ENCODE measurements around the gene UCN.

Gene UCN

GRCh38 chr2:27313882-27314645 lies 5.8 kb upstream of the UCN start:
- no peaks in the 10 kb centered on the region for H3F3A ChIP-seq (ENCODE audit: insufficient read depth, low read length)
- H3K27me3 ChIP-seq (replicated peaks; ENCODE audit: insufficient read depth, low read length): no peaks in the 10 kb centered on the region
- H3K9me3 ChIP-seq (replicated peaks; ENCODE audit: insufficient read depth, low read length): no peaks in the 10 kb centered on the region
- H3K27ac ChIP-seq (ENCODE audit: low read length): no peak overlapping the region
- no peak for DNase-seq
- H3K36me3 ChIP-seq (replicated peaks; ENCODE audit: insufficient read depth, low read length): no peaks in the 10 kb centered on the region
- H3K79me2 ChIP-seq (ENCODE audit: low read length): no peaks in the 10 kb centered on the region
- H3K4me1 ChIP-seq (ENCODE audit: low read length): no peaks in the 10 kb centered on the region
- no peaks in the 10 kb centered on the region for H4K20me1 ChIP-seq (ENCODE audit: insufficient read depth, low read length)
- no peaks in the 10 kb centered on the region for H3K9me2 ChIP-seq (replicated peaks; ENCODE audit: insufficient read depth, low read length)
- no peak overlapping the region for H3K9ac ChIP-seq (ENCODE audit: low read length)
- no peak for TF ChIP-seq CTCF (IDR thresholded peaks at IDR 0.05; ENCODE audit: low read length)
- no peak for TF ChIP-seq EZH2 (optimal IDR thresholded peaks at IDR 0.05; ENCODE audit: low read depth, low read length)
- no peak for TF ChIP-seq EZH2phosphoT487 (IDR thresholded peaks at IDR 0.05; ENCODE audit: low read length)
- H3K4me2 ChIP-seq (ENCODE audit: low read depth, low read length): no peak overlapping the region
- H3K4me3 ChIP-seq (ENCODE audit: low read length): no peak overlapping the region
- H2AFZ ChIP-seq (ENCODE audit: low read length): no peak overlapping the region

- no peak overlapping the region for H2AFZ ChIP-seq (ENCODE audit: low read length)
- no peaks in the 10 kb centered on the region for H3K4me1 ChIP-seq (ENCODE audit: low read length)
- no peaks in the 10 kb centered on the region for H3K79me2 ChIP-seq (ENCODE audit: low read length)
- H3K36me3 ChIP-seq (replicated peaks; ENCODE audit: insufficient read depth, low read length): no peaks in the 10 kb centered on the region
- no peak overlapping the region for H3K9ac ChIP-seq (ENCODE audit: low read length)
- no peak overlapping the region for H3K27ac ChIP-seq (ENCODE audit: low read length)
- no peak overlapping the region for H3K4me2 ChIP-seq (ENCODE audit: low read depth, low read length)
- no peaks in the 10 kb centered on the region for H3K27me3 ChIP-seq (replicated peaks; ENCODE audit: insufficient read depth, low read length)
- H3F3A ChIP-seq (ENCODE audit: insufficient read depth, low read length): no peaks in the 10 kb centered on the region
- H3K9me3 ChIP-seq (replicated peaks; ENCODE audit: insufficient read depth, low read length): no peaks in the 10 kb centered on the region
- H4K20me1 ChIP-seq (ENCODE audit: insufficient read depth, low read length): no peaks in the 10 kb centered on the region
- no peak overlapping the region for H3K4me3 ChIP-seq (ENCODE audit: low read length)
- DNase-seq: no peak
- no peaks in the 10 kb centered on the region for H3K9me2 ChIP-seq (replicated peaks; ENCODE audit: insufficient read depth, low read length)
- TF ChIP-seq CTCF (IDR thresholded peaks at IDR 0.05; ENCODE audit: low read length) (no peak), EZH2phosphoT487 (IDR thresholded peaks at IDR 0.05; ENCODE audit: low read length) (no peak), EZH2 (optimal IDR thresholded peaks at IDR 0.05; ENCODE audit: low read depth, low read length) (no peak)
Measured at GRCh38 chr2:27312152-27312551, 3.9 kb upstream of the UCN start.

GRCh38 chr2:27309651-27310050 lies 1.4 kb upstream of the UCN start:
- TF ChIP-seq EZH2phosphoT487 (IDR thresholded peaks at IDR 0.05; ENCODE audit: low read length) (no peak), CTCF (IDR thresholded peaks at IDR 0.05; ENCODE audit: low read length) (no peak), EZH2 (optimal IDR thresholded peaks at IDR 0.05; ENCODE audit: low read depth, low read length) (no peak)
- H3K27me3 ChIP-seq (replicated peaks; ENCODE audit: insufficient read depth, low read length): no peaks in the 10 kb centered on the region
- no peaks in the 10 kb centered on the region for H3K9me2 ChIP-seq (replicated peaks; ENCODE audit: insufficient read depth, low read length)

More at GRCh38 chr2:27309651-27310050, 1.4 kb upstream of the UCN start:
- H3K27ac ChIP-seq (ENCODE audit: low read length): no peak overlapping the region
- H3K4me1 ChIP-seq (ENCODE audit: low read length): no peaks in the 10 kb centered on the region
- no peaks in the 10 kb centered on the region for H3K79me2 ChIP-seq (ENCODE audit: low read length)
- H3K9me3 ChIP-seq (replicated peaks; ENCODE audit: insufficient read depth, low read length): no peaks in the 10 kb centered on the region
- H3F3A ChIP-seq (ENCODE audit: insufficient read depth, low read length): no peaks in the 10 kb centered on the region
- no peak overlapping the region for H3K4me3 ChIP-seq (ENCODE audit: low read length)
- no peaks in the 10 kb centered on the region for H3K36me3 ChIP-seq (replicated peaks; ENCODE audit: insufficient read depth, low read length)
- no peaks in the 10 kb centered on the region for H4K20me1 ChIP-seq (ENCODE audit: insufficient read depth, low read length)
- no peak for DNase-seq
- no peak overlapping the region for H2AFZ ChIP-seq (ENCODE audit: low read length)
- H3K9ac ChIP-seq (ENCODE audit: low read length): no peak overlapping the region
- H3K4me2 ChIP-seq (ENCODE audit: low read depth, low read length): no peak overlapping the region

Measured in MM.1S (cell line).